K562 (cell line): ENCODE results near the gene MAST1. TPM values are rescaled to one million over a fixed set of nuclear protein-coding genes. Genes with fewer than 3 reads are reported as not detected.

Source experiments
- ARHGAP35 ChIP-seq: fragments of 450-650 bp; IDR thresholded peaks from 2 replicates; pipeline ENCODE4 v1.6.1; 2018; ENCODE audit not compliant: partially characterized antibody
- ATF7 ChIP-seq: fragments of 450-650 bp; IDR thresholded peaks from 2 replicates; pipeline ENCODE4 v1.7.1; 2014; ENCODE audit warnings: mild to moderate bottlenecking, moderate library complexity
- CHD1 ChIP-seq: fragments of 200-600 bp; sonication (generic); IDR thresholded peaks from one replicate; pipeline ENCODE4 v1.6.1; 2012; ENCODE audit warnings: mild to moderate bottlenecking, moderate library complexity, low read length, inconsistent platforms
- CHD4 ChIP-seq: fragments of 200-600 bp; sonication (generic); IDR thresholded peaks from 3 replicates; pipeline ENCODE4 v1.6.1; 2012; ENCODE audit warnings: low read depth, mild to moderate bottlenecking, mixed read lengths, low read length, inconsistent platforms; ENCODE audit not compliant: insufficient read depth, insufficient replicate concordance, poor library complexity, severe bottlenecking
- HES1 ChIP-seq: fragments of 450-650 bp; IDR thresholded peaks from 2 replicates; pipeline ENCODE4 v1.6.1; 2016; ENCODE audit warnings: low read depth, mild to moderate bottlenecking, moderate library complexity
- JUND ChIP-seq, 2 experiments: IDR thresholded peaks; 2 replicates in 1 of 2; 3 replicates in 1 of 2; pipeline ENCODE4 v1.6.1; 2011; ENCODE audit warnings: borderline replicate concordance in 2 of 2, low read depth in 2 of 2, low read length in 2 of 2, improper control_type of control experiment in 1 of 2, missing biosample characterization in 1 of 2, missing genetic modification characterization in 1 of 2, missing genetic modification reagents in 1 of 2
- MEF2D ChIP-seq: conservative IDR thresholded peaks from 2 replicates; pipeline ENCODE4 v1.6.1; 2016; ENCODE audit warnings: low read depth, missing genetic modification characterization, missing compliant biosample characterization
- MXI1 ChIP-seq: IDR thresholded peaks from 2 replicates; pipeline ENCODE4 v1.6.1; 2011; ENCODE audit warnings: low read depth, mild to moderate bottlenecking, improper control_type of control experiment, low read length
- NBN ChIP-seq: fragments of 450-650 bp; IDR thresholded peaks from 2 replicates; pipeline ENCODE4 v1.6.1; 2016; ENCODE audit warnings: low read depth, mild to moderate bottlenecking
- NFIC ChIP-seq: fragments of 450-650 bp; IDR thresholded peaks from 2 replicates; pipeline ENCODE4 v1.6.1; 2017; ENCODE audit warnings: mild to moderate bottlenecking, inconsistent platforms
- PHF8 ChIP-seq: fragments of 200-600 bp; sonication (generic); IDR thresholded peaks from 2 replicates; pipeline ENCODE4 v1.6.1; 2012; ENCODE audit warnings: mixed run types, mild to moderate bottlenecking, inconsistent platforms, low read length, moderate library complexity, borderline replicate concordance
- POLR2AphosphoS5 ChIP-seq: IDR thresholded peaks from 2 replicates; pipeline ENCODE4 v1.6.1; 2011; ENCODE audit warnings: mild to moderate bottlenecking, low read depth, low read length, moderate library complexity; ENCODE audit not compliant: control insufficient read depth, insufficient read depth
- PTTG1 ChIP-seq: fragments of 450-650 bp; IDR thresholded peaks from 2 replicates; pipeline ENCODE4 v1.6.1; 2016; ENCODE audit warnings: low read depth, mild to moderate bottlenecking, missing genetic modification characterization, missing compliant biosample characterization
- ZC3H11A ChIP-seq: IDR thresholded peaks from 2 replicates; pipeline ENCODE4 v1.6.1; 2012; ENCODE audit warnings: low read depth, low read length, improper control_type of control experiment
- ZFPM2 ChIP-seq: fragments of 250-450 bp; sonication (Bioruptor Pico); IDR thresholded peaks from 2 replicates; pipeline ENCODE4 v1.5.1; 2022; ENCODE audit warnings: mild to moderate bottlenecking
- ZNF407 ChIP-seq: fragments of 450-650 bp; IDR thresholded peaks from 2 replicates; pipeline ENCODE4 v1.6.1; 2016; ENCODE audit warnings: low read depth
- ZNF583 ChIP-seq: fragments of 250-450 bp; sonication (Bioruptor Pico); IDR thresholded peaks from 2 replicates; pipeline ENCODE4 v1.4.0; 2020
- polyA plus RNA-seq, 8 experiments: library from polyadenylated mRNA; depleted of rRNA in 4 of 8; stranded (reverse) in 5 of 8; unstranded in 3 of 8; fragments of >200 nt; fragmentation: Nextera tagmentation in 2 of 8; fragmentation: Illumina TruSeq in 1 of 8; extraction: Ambion mirVana in 2 of 8; extraction: Trizol in 1 of 8; gene quantifications; 2 replicates each; pipeline versions ENCODE4 v1.2.1 to v1.2.3, GENCODE V29; 2011 to 2014; ENCODE audit warnings: inconsistent platforms in 1 of 8, missing spikeins in 1 of 8
- total RNA-seq, 7 experiments: library from RNA; depleted of rRNA in 6 of 7; stranded (reverse); fragments of >200 nt in 6 of 7; fragmentation: Illumina TruSeq in 2 of 7; extraction: Trizol in 2 of 7; gene quantifications; 2 replicates each; pipeline versions ENCODE4 v1.2.1 to v1.2.3, GENCODE V29; 2011 to 2021; ENCODE audit warnings: low replicate concordance in 1 of 7

MAST1 gene
- total and polyA plus RNA-seq, 9 of the 15 experiments (the other 6 are each of a cell fraction or from before 2014, with no cell fraction given) = 0.48 to 10.3 (median 3.9) TPM

GRCh38 chr19:12886969-12887747 lies 48.8 kb downstream of the MAST1 start, which contains the start of gene KLF1 (continued):
- TF ChIP-seq CHD1 = no peak
- TF ChIP-seq POLR2AphosphoS5 = peak; percentile 89
- TF ChIP-seq PHF8 = peak; percentile 60; the same call in 1 of the 2 replicates
- TF ChIP-seq ZFPM2 (CRISPR knock-in tag) = no peak
- TF ChIP-seq MEF2D (tag) = no peak
- TF ChIP-seq JUND (IDR thresholded peaks at IDR 0.05; ENCODE audit: borderline replicate concordance, low read depth, low read length) = peak; percentile 57
- TF ChIP-seq JUND (tag; IDR thresholded peaks at IDR 0.05; ENCODE audit: borderline replicate concordance, low read depth, low read length) = no peak; the same call in 2 of the 3 replicates
- TF ChIP-seq ZNF583 (CRISPR knock-in tag) = no peak
- no peak for TF ChIP-seq HES1
- no peak; the same call in 1 of the 2 replicates for TF ChIP-seq ATF7
- no peak for TF ChIP-seq ARHGAP35
- no peak for TF ChIP-seq PTTG1
- TF ChIP-seq MXI1 = 0 out of 2 replicates have a peak, but pooled peaks have one; percentile 19
- TF ChIP-seq NBN = peak; percentile 68; the same call in 1 of the 2 replicates
- TF ChIP-seq CHD4 = no peak
- no peak for TF ChIP-seq ZNF407
- no peak for TF ChIP-seq ZC3H11A
- peak; percentile 95 for TF ChIP-seq NFIC
